ENCODE results near the gene HIP1R. TPM values are rescaled to one million over a fixed set of nuclear protein-coding genes. Genes with fewer than 3 reads are reported as not detected.
"Not testable (repeated sequence)": the region's sequence is repeated elsewhere in the genome, so short reads cannot be mapped to it uniquely, and the experiment has no call there.

HIP1R gene
- total and polyA plus RNA-seq, 4 donors, result 25.4 to 101 (median 30.1) TPM

DNA sequence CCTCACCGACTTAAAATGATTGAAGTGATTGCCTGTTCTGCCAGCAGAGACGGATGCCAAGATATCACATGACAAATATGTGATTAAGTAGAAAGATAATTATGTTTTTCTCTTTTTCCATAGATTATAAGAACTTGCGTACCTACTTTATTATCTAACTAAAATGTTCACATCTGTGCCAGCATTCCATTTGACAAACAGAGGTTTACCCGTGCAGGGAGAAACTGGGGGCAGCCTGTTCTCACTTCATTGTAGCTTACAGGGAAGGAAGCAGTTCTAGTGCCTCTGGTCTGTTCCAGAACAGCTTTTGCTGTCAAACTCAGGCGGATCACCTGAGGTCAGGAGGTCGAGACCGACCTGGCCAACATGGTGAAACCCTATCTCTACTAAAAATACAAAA is 31.3 kb upstream of the HIP1R start:
- 71 to 75% methylated on average over 7 of the region's 7 CpGs for WGBS, 2 donors
- no peaks in the 10 kb centered on the region for H3K4me1 ChIP-seq (ENCODE audit: control insufficient read depth in 1 of 2, insufficient read depth in 2 of 2, low read length in 2 of 2)
- H3K27ac ChIP-seq (ENCODE audit: low read depth in 1 of 2, low read length in 2 of 2), result no peak overlapping the region
- H3K36me3 ChIP-seq (ENCODE audit: control insufficient read depth in 1 of 2, insufficient read depth in 2 of 2, low read length in 1 of 2), result no peaks in the 10 kb centered on the region
- ATAC-seq (ENCODE audit: low FRiP score), result no peak
- no peak overlapping the region for H3K4me3 ChIP-seq (ENCODE audit: low read length in 2 of 2)
- intact Hi-C loops (cut with DNase I), result no loop called here
- H3K27me3 ChIP-seq (ENCODE audit: control insufficient read depth in 1 of 2, insufficient read depth in 2 of 2, low read length in 1 of 2), result no peaks in the 10 kb centered on the region
- no peak for DNase-seq
- H3K9me3 ChIP-seq (ENCODE audit: control insufficient read depth, low read length), result no peaks in the 10 kb centered on the region

- intact Hi-C loops (cut with DNase I); H3K27ac ChIP-seq (ENCODE audit: low read depth in 1 of 2, low read length in 2 of 2); H3K27me3 ChIP-seq (ENCODE audit: control insufficient read depth in 1 of 2, insufficient read depth in 2 of 2, low read length in 1 of 2); H3K4me1 ChIP-seq (ENCODE audit: control insufficient read depth in 1 of 2, insufficient read depth in 2 of 2, low read length in 2 of 2); H3K36me3 ChIP-seq (ENCODE audit: control insufficient read depth in 1 of 2, insufficient read depth in 2 of 2, low read length in 1 of 2); H3K9me3 ChIP-seq (ENCODE audit: control insufficient read depth, low read length); H3K4me3 ChIP-seq (ENCODE audit: low read length in 2 of 2); ATAC-seq (ENCODE audit: low FRiP score): not testable (repeated sequence)
- peak in 1 of 2 donors; percentile 16 for DNase-seq
- WGBS, 2 donors, result 96% methylated on average over 9 of the region's 9 CpGs
Observed at GRCh38 chr12:122804957-122805356, 30.3 kb upstream of the HIP1R start.

- H3K4me1 ChIP-seq (ENCODE audit: control insufficient read depth in 1 of 2, insufficient read depth in 2 of 2, low read length in 2 of 2), result no peaks in the 10 kb centered on the region
- DNase-seq (no peak), ATAC-seq (ENCODE audit: low FRiP score) (no peak)
- H3K27me3 ChIP-seq (ENCODE audit: control insufficient read depth in 1 of 2, insufficient read depth in 2 of 2, low read length in 1 of 2), result no peaks in the 10 kb centered on the region
- no peak overlapping the region for H3K27ac ChIP-seq (ENCODE audit: low read depth in 1 of 2, low read length in 2 of 2)
- no peaks in the 10 kb centered on the region for H3K9me3 ChIP-seq (ENCODE audit: control insufficient read depth, low read length)
- no peak overlapping the region for H3K4me3 ChIP-seq (ENCODE audit: low read length in 2 of 2)
- no peaks in the 10 kb centered on the region for H3K36me3 ChIP-seq (ENCODE audit: control insufficient read depth in 1 of 2, insufficient read depth in 2 of 2, low read length in 1 of 2)
- intact Hi-C loops (cut with DNase I), result no loop called here
- 94 to 100% methylated on average over 1 of the region's 1 CpG for WGBS, 2 donors
Observed at GRCh38 chr12:122807651-122808050, 27.6 kb upstream of the HIP1R start.

DNA sequence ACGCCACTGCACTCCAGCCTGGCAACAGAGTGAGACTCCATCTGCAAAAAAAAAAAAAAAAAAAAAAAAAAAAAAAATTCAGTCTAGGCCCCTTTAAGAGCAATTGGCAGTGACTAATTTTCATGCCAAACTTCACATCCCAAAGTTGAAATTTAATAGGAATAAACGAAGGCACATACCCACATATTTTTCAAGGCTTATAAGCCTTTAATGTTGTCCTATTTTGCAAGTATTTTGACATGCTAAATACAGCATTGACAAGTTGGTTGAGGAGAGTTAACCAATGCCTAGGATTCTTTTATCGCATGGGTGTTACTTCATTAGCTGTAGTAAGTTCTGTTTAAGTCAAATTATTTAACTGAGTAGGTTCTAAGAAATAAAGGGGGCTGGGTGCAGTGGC is 23.5 kb upstream of the HIP1R start:
- H3K9me3 ChIP-seq (ENCODE audit: control insufficient read depth, low read length), result no peaks in the 10 kb centered on the region
- H3K27me3 ChIP-seq (ENCODE audit: control insufficient read depth in 1 of 2, insufficient read depth in 2 of 2, low read length in 1 of 2), result no peaks in the 10 kb centered on the region
- H3K4me1 ChIP-seq (ENCODE audit: control insufficient read depth in 1 of 2, insufficient read depth in 2 of 2, low read length in 2 of 2), result no peaks in the 10 kb centered on the region
- no peak for DNase-seq
- no peak overlapping the region for H3K4me3 ChIP-seq (ENCODE audit: low read length in 2 of 2)
- no peaks in the 10 kb centered on the region for H3K36me3 ChIP-seq (ENCODE audit: control insufficient read depth in 1 of 2, insufficient read depth in 2 of 2, low read length in 1 of 2)
- no peak overlapping the region for H3K27ac ChIP-seq (ENCODE audit: low read depth in 1 of 2, low read length in 2 of 2)
- WGBS, 2 donors, result 52 to 53% methylated on average over 3 of the region's 3 CpGs
- intact Hi-C loops (cut with DNase I), result no loop called here
- no peak for ATAC-seq (ENCODE audit: low FRiP score)

- no peaks in the 10 kb centered on the region for H3K9me3 ChIP-seq (ENCODE audit: control insufficient read depth, low read length)
- intact Hi-C loops (cut with DNase I), result no loop called here
- H3K4me3 ChIP-seq (ENCODE audit: low read length in 2 of 2), result no peak overlapping the region
- ATAC-seq (ENCODE audit: low FRiP score), result no peak
- no peak overlapping the region for H3K27ac ChIP-seq (ENCODE audit: low read depth in 1 of 2, low read length in 2 of 2)
- peak in 1 of 2 donors; percentile 59 for DNase-seq
- 68 to 77% methylated on average over 10 of the region's 10 CpGs for WGBS, 2 donors
- H3K27me3 ChIP-seq (ENCODE audit: control insufficient read depth in 1 of 2, insufficient read depth in 2 of 2, low read length in 1 of 2), result no peaks in the 10 kb centered on the region
- no peaks in the 10 kb centered on the region for H3K4me1 ChIP-seq (ENCODE audit: control insufficient read depth in 1 of 2, insufficient read depth in 2 of 2, low read length in 2 of 2)
- no peaks in the 10 kb centered on the region for H3K36me3 ChIP-seq (ENCODE audit: control insufficient read depth in 1 of 2, insufficient read depth in 2 of 2, low read length in 1 of 2)
Observed at GRCh38 chr12:122813310-122813713, 21.9 kb upstream of the HIP1R start.

GRCh38 chr12:122819209-122819785 is 16.0 kb upstream of the HIP1R start:
- no peak for ATAC-seq (ENCODE audit: low FRiP score)
- Histone ChIP-seq H3K36me3 (ENCODE audit: control insufficient read depth in 1 of 2, insufficient read depth in 2 of 2, low read length in 1 of 2) (no peaks in the 10 kb centered on the region), H3K27me3 (ENCODE audit: control insufficient read depth in 1 of 2, insufficient read depth in 2 of 2, low read length in 1 of 2) (no peaks in the 10 kb centered on the region), H3K4me1 (ENCODE audit: control insufficient read depth in 1 of 2, insufficient read depth in 2 of 2, low read length in 2 of 2) (no peaks in the 10 kb centered on the region), H3K9me3 (ENCODE audit: control insufficient read depth, low read length) (no peaks in the 10 kb centered on the region), H3K4me3 (ENCODE audit: low read length in 2 of 2) (no peak overlapping the region), H3K27ac (ENCODE audit: low read depth in 1 of 2, low read length in 2 of 2) (no peak overlapping the region)
- WGBS, 2 donors, result 59 to 65% methylated on average over 10 of the region's 10 CpGs
- DNase-seq, result peak in 1 of 2 donors; percentile 21
- intact Hi-C loops (cut with DNase I), result no loop called here

DNA sequence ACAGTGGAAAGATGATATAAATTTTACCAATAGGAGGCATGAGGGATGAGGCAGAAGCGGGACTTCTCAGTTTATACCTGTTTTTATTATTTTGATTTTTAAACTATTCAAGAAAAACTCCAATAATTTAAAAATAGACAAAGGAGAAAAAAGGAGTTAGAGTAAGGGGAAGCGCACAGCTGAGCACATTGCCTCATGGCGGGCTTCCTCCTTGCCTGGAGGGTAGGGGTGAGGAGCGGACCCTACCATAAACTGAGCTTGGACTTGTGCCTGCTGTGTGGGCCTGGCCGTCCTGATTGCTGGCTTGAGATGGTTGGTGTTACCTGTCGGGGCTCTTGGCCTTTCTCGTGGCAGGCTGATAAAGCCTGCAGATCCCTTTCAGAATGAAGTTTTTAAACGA is 15.1 kb upstream of the HIP1R start:
- intact Hi-C loops (cut with DNase I), result no loop called here
- H3K27ac ChIP-seq (ENCODE audit: low read depth in 1 of 2, low read length in 2 of 2), result no peak overlapping the region
- no peak for ATAC-seq (ENCODE audit: low FRiP score)
- no peaks in the 10 kb centered on the region for H3K27me3 ChIP-seq (ENCODE audit: control insufficient read depth in 1 of 2, insufficient read depth in 2 of 2, low read length in 1 of 2)
- WGBS, 2 donors, result 80 to 88% methylated on average over 8 of the region's 8 CpGs
- H3K4me3 ChIP-seq (ENCODE audit: low read length in 2 of 2), result no peak overlapping the region
- no peak for DNase-seq
- no peaks in the 10 kb centered on the region for H3K4me1 ChIP-seq (ENCODE audit: control insufficient read depth in 1 of 2, insufficient read depth in 2 of 2, low read length in 2 of 2)
- H3K9me3 ChIP-seq (ENCODE audit: control insufficient read depth, low read length), result no peaks in the 10 kb centered on the region
- no peaks in the 10 kb centered on the region for H3K36me3 ChIP-seq (ENCODE audit: control insufficient read depth in 1 of 2, insufficient read depth in 2 of 2, low read length in 1 of 2)

DNA sequence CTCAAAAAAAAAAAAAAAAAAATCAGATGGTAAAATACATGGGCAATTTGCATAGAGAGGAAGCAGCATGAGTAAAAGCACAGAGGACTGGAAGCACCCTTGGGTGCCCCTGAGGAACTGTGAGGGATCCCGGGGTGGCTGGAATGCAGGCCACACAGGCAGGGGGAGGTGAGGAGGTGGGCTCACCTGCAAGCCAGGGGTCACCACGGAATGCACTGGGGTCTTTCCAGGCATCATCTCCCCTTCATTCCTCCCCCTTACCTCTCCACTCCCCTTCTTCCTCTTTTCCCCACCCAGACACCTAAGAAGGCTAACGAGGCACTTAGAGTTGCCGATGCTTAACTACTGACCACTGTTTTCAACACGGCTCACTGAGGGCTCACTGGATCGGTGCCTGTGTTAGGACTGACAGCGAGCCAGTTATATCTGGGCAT is 14.4 kb upstream of the HIP1R start:
- no peaks in the 10 kb centered on the region for H3K36me3 ChIP-seq (ENCODE audit: control insufficient read depth in 1 of 2, insufficient read depth in 2 of 2, low read length in 1 of 2)
- no peaks in the 10 kb centered on the region for H3K9me3 ChIP-seq (ENCODE audit: control insufficient read depth, low read length)
- no peak overlapping the region for H3K27ac ChIP-seq (ENCODE audit: low read depth in 1 of 2, low read length in 2 of 2)
- intact Hi-C loops (cut with DNase I), result no loop called here
- DNase-seq (no peak), ATAC-seq (ENCODE audit: low FRiP score) (no peak)
- no peaks in the 10 kb centered on the region for H3K4me1 ChIP-seq (ENCODE audit: control insufficient read depth in 1 of 2, insufficient read depth in 2 of 2, low read length in 2 of 2)
- WGBS, 2 donors, result 57 to 64% methylated on average over 7 of the region's 7 CpGs
- no peaks in the 10 kb centered on the region for H3K27me3 ChIP-seq (ENCODE audit: control insufficient read depth in 1 of 2, insufficient read depth in 2 of 2, low read length in 1 of 2)
- no peak overlapping the region for H3K4me3 ChIP-seq (ENCODE audit: low read length in 2 of 2)

GRCh38 chr12:122823429-122823828 is 11.8 kb upstream of the HIP1R start:
- peaks cover 0 to 2% of the 10 kb centered on the region in 2 donors for H3K4me1 ChIP-seq (ENCODE audit: control insufficient read depth in 1 of 2, insufficient read depth in 2 of 2, low read length in 2 of 2)
- WGBS, 2 donors, result 88 to 89% methylated on average over 11 of the region's 11 CpGs
- DNase-seq (no peak), ATAC-seq (ENCODE audit: low FRiP score) (no peak)
- no peak overlapping the region for H3K27ac ChIP-seq (ENCODE audit: low read depth in 1 of 2, low read length in 2 of 2)
- no peaks in the 10 kb centered on the region for H3K9me3 ChIP-seq (ENCODE audit: control insufficient read depth, low read length)
- H3K36me3 ChIP-seq (ENCODE audit: control insufficient read depth in 1 of 2, insufficient read depth in 2 of 2, low read length in 1 of 2), result no peaks in the 10 kb centered on the region
- no peak overlapping the region for H3K4me3 ChIP-seq (ENCODE audit: low read length in 2 of 2)
- no peaks in the 10 kb centered on the region for H3K27me3 ChIP-seq (ENCODE audit: control insufficient read depth in 1 of 2, insufficient read depth in 2 of 2, low read length in 1 of 2)
- intact Hi-C loops (cut with DNase I), result no loop called here

All from aorta (tissue), 5 donors.